Ureter (tissue), 1 donor: ENCODE measurements around the gene KDM1A. TPM values are rescaled to one million over a fixed set of nuclear protein-coding genes. Genes with fewer than 3 reads are reported as not detected.

ENCODE experiments used
- DNase-seq: peaks from one replicate; pipeline ENCODE4 v3.0.0-alpha.2; 2020; ENCODE audit warnings: low spot score
- total RNA-seq: library from RNA; stranded (reverse); gene quantifications from one replicate; pipeline ENCODE4 v1.2.4, GENCODE V29; 2023
- donor health status: DM: yes; HTN: yes; CAD: no.

KDM1A gene
- total RNA-seq, 1 donor from 2014 or later: 75.6 TPM

DNA sequence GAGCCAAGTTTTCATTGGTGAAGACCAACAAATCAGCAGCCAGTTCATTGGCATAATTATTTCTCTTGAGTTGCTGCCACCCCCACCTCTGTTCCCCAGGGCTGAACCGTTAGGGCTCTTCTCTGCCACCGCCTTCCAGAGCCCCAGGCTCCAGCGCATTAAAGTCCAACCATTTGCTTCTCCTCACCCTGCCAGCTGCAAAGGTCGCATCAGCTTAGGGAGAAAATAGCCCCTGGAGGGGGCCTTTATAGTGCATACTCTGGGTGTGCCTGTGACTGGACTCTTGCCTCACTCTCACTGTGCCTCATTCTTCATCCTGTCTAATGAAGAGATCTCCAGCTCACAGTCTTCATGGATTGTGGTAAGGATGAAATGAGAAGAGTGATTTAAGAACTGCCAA lies 50.4 kb downstream of the KDM1A start:
- DNase-seq: no peak

DNA sequence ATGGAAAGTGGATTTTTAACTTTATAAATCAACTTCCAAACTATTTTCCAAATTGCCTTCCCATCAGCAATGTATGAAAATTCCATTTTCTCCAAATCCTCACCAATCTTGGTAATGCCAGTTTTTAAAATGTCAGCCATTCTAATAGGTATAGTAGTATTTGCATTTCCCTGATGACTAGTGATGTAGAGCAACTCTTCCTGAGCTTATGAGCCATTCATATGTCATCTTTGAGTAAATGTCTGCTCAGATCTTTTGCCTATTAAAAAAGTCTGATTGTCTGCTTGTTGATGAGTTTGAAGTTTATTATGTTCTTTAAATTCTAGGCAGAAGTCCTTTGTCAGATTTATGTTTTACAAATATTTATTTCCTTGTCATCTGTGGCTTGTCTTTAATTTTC lies 54.7 kb downstream of the KDM1A start:
- DNase-seq: no peak

DNA sequence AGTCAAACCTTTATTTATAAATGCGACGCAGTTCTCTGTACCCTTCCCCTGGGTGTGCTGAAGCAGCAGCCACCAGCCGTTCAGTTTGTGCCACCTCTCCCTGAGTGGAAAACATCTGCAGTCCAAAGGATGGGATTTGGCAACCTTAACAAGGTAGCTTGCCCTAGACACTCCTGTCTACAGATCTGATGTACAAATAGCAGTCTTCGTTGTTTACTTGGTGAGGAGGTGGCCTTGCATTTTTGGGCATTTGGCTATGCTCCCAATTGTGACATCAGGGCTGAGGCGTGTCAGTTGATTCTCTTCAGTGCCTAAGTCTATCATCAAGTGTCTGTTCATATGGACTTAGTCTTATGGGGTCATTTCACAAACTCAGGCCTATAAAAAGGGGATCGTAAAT lies 59.8 kb downstream of the KDM1A start:
- DNase-seq: no peak

DNA sequence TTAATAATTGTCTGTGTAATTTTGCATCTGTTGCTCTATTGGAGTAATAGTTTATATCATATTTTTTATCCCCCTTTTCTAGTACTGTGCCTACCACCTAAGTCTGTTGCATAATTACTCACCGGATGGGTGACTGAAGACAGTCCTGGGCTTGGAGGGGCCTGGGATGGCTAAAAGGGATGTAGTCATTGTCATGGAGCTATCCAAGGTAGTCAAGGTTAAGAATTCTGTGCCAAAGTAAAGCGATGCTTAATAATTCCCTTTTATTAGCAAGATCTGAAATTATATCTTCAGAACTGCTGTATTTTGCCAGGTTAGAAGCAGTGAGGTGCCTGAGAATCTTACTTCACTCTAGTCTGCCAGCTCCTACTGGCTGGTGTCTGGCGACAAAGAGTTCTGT lies 61.6 kb downstream of the KDM1A start:
- DNase-seq: no peak

- no peak for DNase-seq
Observed at GRCh38 chr1:23081376-23081775, 62.1 kb downstream of the KDM1A start.

- DNase-seq: peak; percentile 57
Observed at GRCh38 chr1:23083714-23084480, 64.6 kb downstream of the KDM1A start.

DNA sequence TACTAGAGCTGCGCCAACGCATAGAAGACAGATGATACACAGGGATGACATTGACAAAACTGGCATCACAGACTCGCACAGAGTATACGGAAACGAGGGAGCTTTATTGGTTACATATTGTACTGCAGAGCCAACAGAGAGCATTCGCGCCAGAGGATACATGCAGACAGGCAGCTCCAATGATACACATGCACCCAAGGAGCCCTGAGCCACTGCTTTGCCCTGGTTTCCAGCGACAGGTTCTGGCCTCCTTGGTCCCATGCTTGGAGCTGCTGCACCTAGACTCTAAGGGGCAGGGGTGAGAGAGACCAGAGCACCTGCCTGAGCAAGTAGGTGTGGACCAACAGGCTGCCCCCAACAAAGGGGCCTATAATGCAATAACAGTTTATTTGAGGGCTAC lies 65.6 kb downstream of the KDM1A start:
- DNase-seq: no peak

DNA sequence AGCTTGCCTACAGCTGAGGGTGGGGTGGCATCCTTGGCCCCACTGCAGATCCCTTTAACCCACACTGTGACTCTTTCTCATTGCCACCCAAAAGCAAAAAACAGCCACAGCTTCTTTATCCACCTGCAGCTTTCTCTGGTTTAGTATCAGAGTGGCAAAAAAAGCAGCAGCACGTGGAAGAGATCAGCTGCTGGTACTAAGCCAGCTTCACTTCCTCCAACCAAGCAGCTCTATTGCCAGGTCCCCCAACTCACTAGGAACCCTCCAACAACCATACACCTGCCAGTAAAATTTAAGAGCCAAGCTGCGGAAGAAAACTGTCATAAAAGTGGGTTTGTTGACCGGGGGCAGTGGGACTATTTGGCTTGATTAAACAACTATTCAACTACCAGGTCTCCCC lies 66.4 kb downstream of the KDM1A start:
- DNase-seq: no peak

GRCh38 chr1:23088027-23088426 lies 68.8 kb downstream of the KDM1A start:
- no peak for DNase-seq

DNA sequence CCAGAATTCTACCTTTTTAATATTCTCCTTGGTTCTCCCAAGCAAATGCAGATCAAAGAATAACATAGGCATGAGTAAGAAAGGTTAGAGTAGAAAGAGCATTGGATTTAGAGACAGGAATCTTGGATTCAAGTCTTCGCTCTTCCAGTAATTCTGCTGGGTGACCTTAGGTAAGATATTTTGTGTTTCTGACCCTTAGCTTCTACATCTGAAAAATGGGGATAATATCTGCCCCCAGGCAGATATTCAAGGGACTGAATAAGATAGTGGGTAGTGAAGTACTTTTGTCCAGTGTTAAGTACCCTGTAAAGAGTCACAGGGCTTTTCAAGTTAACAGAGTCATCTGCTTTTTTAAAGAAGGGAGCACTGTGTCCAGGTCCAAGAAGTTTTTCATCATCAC lies 70.8 kb downstream of the KDM1A start:
- no peak for DNase-seq

GRCh38 chr1:23091545-23091944 lies 72.3 kb downstream of the KDM1A start:
- DNase-seq: no peak

GRCh38 chr1:23092447-23092846 lies 73.2 kb downstream of the KDM1A start:
- no peak for DNase-seq

DNA sequence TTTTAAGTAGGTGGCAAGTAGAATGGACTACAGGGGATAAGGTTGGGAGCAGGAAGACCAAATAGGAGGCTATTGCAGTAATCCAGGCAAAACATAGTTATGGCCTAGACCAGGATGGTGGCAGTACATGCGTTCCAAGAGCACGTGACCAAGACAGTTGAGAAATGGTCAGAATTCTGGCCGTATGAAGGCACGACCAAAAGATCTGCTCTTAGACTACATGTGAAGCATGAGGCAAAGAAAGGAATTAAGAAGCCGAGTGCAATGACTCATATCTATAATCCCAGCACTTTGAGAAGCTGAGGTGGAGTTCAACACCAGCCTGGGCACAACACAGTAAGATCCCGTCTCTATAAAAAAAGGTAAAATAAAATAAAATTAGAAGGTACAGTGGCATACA lies 78.0 kb downstream of the KDM1A start:
- DNase-seq: no peak

DNA sequence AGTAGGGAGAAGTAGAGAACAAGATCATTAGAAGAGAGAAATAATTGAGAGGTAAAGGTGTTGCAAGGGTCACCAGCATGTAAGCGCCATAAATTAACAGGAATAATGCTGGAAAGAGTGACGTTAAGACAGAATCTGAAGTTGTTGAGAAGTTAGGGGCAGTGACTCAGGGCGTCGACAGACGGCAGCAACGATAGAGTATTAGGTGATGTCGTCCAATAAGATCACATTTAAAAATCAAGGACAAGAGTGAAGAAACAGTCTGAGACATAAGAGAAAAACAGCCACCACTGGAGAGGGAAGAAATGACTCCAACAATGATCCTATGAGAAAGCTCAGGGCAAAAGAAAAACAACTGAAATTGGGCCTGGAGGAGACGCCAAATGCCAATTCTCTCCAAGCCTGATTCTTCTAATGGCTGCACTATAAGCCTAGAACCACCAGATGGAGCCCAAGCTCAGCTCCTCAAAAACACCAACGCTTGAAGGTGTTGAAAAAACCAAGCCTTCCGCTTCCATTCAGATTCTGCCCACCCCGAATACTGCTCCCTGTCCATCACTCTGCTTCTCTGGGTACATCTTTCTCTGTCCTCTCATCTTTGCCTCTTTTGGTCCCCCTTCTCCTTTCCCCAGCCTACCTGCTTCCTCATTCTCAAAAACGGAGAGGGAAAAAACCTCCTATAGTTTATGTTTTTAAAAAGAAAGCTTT lies 79.3 kb downstream of the KDM1A start:
- peak; percentile 69 for DNase-seq

DNA sequence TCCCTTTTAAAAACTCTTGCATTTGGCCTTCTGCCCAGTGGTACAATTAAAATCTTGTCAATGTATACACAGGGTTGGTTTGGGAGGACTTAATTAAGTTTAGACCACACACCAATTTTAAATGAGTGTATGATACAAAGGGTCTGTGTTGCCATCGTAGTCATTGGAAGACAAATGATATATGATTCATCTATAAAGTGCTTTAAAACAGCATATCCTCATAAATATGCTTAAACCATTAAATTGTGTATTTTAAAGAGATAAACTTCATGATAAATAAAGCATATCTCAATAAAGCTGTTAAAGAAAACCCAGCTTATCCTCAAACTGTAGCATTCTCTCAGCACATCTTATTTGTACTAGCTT lies 79.9 kb downstream of the KDM1A start:
- DNase-seq: no peak

GRCh38 chr1:23100074-23100748 lies 80.9 kb downstream of the KDM1A start:
- DNase-seq: no peak

- no peak for DNase-seq
Observed at GRCh38 chr1:23101101-23101827, 82.0 kb downstream of the KDM1A start.

DNA sequence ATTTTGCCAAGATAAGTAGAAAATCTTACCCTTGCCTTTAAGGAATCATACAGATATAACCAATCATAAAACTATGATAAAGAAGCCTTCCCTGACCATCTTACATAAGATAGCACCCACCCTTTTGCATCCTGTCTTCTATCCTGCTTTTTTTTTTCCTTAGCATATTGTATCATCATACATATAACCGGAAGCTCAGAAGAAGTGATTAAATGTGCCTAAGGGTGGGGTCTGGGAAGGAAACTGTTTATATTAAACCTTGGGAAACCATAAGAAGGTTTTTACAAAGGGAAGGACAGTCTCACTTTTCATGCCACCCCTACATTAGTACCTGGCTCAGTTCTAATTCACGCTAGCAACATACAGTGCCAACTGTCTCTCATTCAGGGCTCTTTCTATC lies 82.6 kb downstream of the KDM1A start:
- DNase-seq: no peak

- DNase-seq: no peak
Observed at GRCh38 chr1:23102289-23102688, 83.0 kb downstream of the KDM1A start.

DNA sequence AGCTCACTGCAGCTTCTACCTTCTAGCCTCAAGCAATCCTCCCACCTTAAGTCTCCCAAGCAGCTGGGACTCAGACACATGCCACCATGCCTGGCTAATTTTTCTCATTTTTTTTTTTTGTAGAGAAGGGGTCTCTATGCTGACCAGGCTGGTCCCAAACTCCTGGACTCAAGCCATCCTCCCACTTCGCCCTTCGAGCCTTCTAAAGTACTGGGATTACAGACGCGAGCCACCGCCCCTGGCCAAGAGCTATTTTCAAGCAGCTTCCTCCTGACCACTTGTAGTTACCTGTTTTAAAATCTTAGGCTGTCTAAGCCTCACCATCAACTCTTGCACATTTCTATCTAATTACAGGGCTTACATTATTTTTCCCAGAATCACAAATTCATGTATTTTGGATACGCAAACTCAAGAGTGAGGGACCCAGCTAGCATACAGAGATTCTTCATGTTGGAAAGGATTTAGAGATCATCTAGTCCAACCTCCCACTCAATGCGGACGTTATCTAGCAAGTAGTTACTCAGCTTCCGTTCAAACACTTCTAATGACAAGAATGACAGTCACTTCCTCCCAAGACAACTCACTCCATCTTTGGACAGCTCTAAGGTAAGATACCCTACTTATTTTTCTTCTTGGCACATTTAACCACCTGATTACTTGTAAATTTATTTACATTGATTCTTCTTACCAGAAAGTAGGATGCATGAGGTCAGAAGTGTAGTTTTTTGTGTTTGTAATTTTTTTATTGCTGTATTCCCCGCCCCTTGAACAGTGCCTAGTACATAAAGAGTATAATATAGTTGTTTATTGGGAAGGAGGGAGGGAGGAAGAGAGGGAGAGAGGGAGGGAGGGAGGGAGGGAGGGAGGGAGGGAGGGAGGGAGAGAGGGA lies 84.0 kb downstream of the KDM1A start:
- DNase-seq: no peak

GRCh38 chr1:23108918-23109533 lies 89.8 kb downstream of the KDM1A start:
- no peak for DNase-seq
